Adrenal gland (tissue), 12 donors: ENCODE results near the gene RNF151. TPM values are rescaled to one million over a fixed set of nuclear protein-coding genes. Genes with fewer than 3 reads are reported as not detected.

Source experiments
- DNase-seq, 7 donors: peaks; one replicate each; pipeline ENCODE4 v3.0.0-alpha.2; 2019 to 2020
- H3K27ac ChIP-seq, 5 donors: fragments of 200-600 bp; sonication (generic) in 4 of 5; 1 replicate in 3 of 5; 2 replicates in 2 of 5; pipeline versions ENCODE4 v1.5.1 to v1.8.0; 2016 to 2020; ENCODE audit warnings: mild to moderate bottlenecking in 1 of 5
- H3K27me3 ChIP-seq: fragments of 200-600 bp; 2 replicates; pipeline ENCODE4 v1.8.0; 2021
- H3K36me3 ChIP-seq, 2 donors: fragments of 200-600 bp; replicated peaks in 1 of 2; 1 replicate in 1 of 2; 2 replicates in 1 of 2; pipeline versions ENCODE4 v1.5.1 to v1.8.0; 2018 to 2022
- H3K4me1 ChIP-seq, 2 donors: fragments of 200-600 bp; replicated peaks in 1 of 2; 1 replicate in 1 of 2; 2 replicates in 1 of 2; pipeline versions ENCODE4 v1.5.1 to v1.8.0; 2018 to 2021
- H3K4me3 ChIP-seq, 4 donors: fragments of 200-600 bp; sonication (generic) in 3 of 4; one replicate each; pipeline ENCODE4 v1.5.1; 2016 to 2018
- H3K9me3 ChIP-seq, 3 donors: fragments of 200-600 bp; sonication (generic) in 1 of 3; replicated peaks in 1 of 3; 1 replicate in 2 of 3; 2 replicates in 1 of 3; pipeline versions ENCODE4 v1.5.1 to v1.8.0; 2016 to 2021
- CTCF ChIP-seq, 6 experiments: fragments of 450-650 bp in 4 of 6; fragments of 200-600 bp in 2 of 6; sonication (generic) in 1 of 6; IDR thresholded peaks; 1 replicate in 5 of 6; 2 replicates in 1 of 6; pipeline versions ENCODE4 v1.5.1 to v1.8.0; 2016 to 2021; ENCODE audit warnings: antibody characterized with exemption in 6 of 6, mild to moderate bottlenecking in 2 of 6, moderate library complexity in 1 of 6
- POLR2A ChIP-seq, 2 donors: fragments of 450-650 bp; IDR thresholded peaks; one replicate each; pipeline ENCODE4 v1.6.1; 2017; ENCODE audit warnings: antibody characterized with exemption in 2 of 2, mild to moderate bottlenecking in 2 of 2, moderate library complexity in 1 of 2
- WGBS, 4 donors: extraction: QIAGEN DNeasy Blood & Tissue Kit in 2 of 4; methylation state at CpG; one replicate each; pipeline versions ENCODE4 v1.1.5 to v1.1.7; 2013 to 2017; 5-methylcytosine and 5-hydroxymethylcytosine counted together
- intact Hi-C, 2 donors: fragments of 100-400 bp; cut with DNase I; formaldehyde crosslinking; loops; one replicate each; pipeline versions ENCODE4 v1.14.1 to v1.15.0; 2022 to 2023
- polyA plus RNA-seq, 3 donors: library from polyadenylated mRNA; stranded (reverse); fragments of 200-250 nt in 2 of 3; fragments of 350-450 nt in 1 of 3; fragmentation: Illumina TruSeq in 1 of 3; extraction: RNeasy Lipid Tissue Mini Kit (QIAGEN cat#74804) in 1 of 3; gene quantifications; one replicate each; pipeline ENCODE4 v1.2.3, GENCODE V29; 2013 to 2014
- total RNA-seq, 9 donors: library from RNA; depleted of rRNA in 4 of 9; stranded (reverse); fragments of >200 nt in 4 of 9; fragments of 120-200 nt in 1 of 9; fragmentation: NEBNext Ultra II Directional in 1 of 9; extraction: Animal tissue kit (Norgen Biotek cat#: 25700) in 1 of 9; gene quantifications; one replicate each; pipeline versions ENCODE4 v1.1.0 to v1.2.4, GENCODE V29; 2013 to 2023
- donor health status: healthy with polysubstance abuse.
- donor health status: Bipolar disorder and iron deficiency.
- donor health status: DM: yes; HTN: yes; CAD: no.
- donor health status: DM: no; HTN: no; CAD: no.
- donor health status: DM: no; HTN: no; CAD: no.
- donor health status: DM: yes; HTN: yes; CAD: no.

Gene RNF151
- total and polyA plus RNA-seq, 12 donors, result 0.20 to 0.64 (median 0.47) TPM; not detected in 9

DNA sequence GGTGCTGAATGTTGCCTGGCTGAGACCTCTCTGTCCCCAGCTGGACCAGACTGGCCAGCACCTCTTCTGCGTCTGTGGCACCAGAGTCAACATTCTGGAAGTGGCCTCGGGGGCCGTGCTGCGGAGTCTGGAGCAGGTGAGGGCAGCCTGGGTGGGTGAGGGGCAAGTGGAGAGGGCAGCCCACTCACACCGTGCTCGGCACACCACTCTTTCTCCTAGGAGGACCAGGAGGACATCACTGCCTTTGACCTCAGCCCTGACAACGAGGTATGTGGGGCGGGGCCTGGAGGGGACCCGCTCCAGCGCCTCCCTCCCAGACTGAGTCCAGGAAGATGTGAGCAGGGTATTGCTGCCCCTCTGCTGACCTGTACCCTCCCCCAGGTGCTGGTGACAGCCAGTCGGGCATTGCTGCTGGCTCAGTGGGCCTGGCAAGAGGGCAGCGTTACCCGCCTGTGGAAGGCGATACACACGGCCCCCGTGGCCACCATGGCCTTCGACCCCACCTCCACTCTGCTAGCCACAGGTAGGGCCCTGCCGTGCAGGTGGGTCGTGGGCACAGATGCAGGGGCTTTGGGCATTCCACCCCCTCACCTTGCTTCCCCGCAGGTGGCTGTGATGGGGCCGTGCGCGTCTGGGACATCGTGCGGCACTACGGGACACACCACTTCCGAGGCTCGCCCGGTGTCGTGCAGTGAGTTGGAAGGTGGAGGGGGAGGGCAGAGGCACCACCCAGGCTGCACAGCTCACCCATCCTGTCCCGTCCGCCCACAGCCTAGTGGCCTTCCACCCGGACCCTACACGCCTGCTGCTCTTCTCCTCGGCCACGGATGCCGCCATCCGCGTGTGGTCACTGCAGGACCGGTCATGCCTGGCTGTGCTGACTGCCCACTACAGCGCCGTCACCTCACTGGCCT lies 7.8 kb downstream of the RNF151 start:
- no peak for DNase-seq
- no peak overlapping the region for H3K4me3 ChIP-seq
- TF ChIP-seq POLR2A (IDR thresholded peaks at IDR 0.05) (no peak), CTCF (IDR thresholded peaks at IDR 0.05) (no peak)
- 89 to 94% (median 93%) methylated on average over 24 to 42 of the region's 42 CpGs for WGBS, 4 donors
- peaks cover 8% of the 10 kb centered on the region for H3K27me3 ChIP-seq
- intact Hi-C loops, result no loop called here
- peaks cover 7 to 21% of the 10 kb centered on the region in 2 donors for H3K4me1 ChIP-seq
- H3K27ac ChIP-seq, result no peak overlapping the region
- H3K36me3 ChIP-seq, result peaks cover 0 to 47% of the 10 kb centered on the region in 2 donors
- H3K9me3 ChIP-seq, result no peaks in the 10 kb centered on the region

GRCh38 chr16:1975432-1976215 lies 9.0 kb downstream of the RNF151 start:
- Histone ChIP-seq H3K27ac (no peak overlapping the region), H3K4me1 (peaks cover 7 to 20% of the 10 kb centered on the region in 2 donors), H3K4me3 (no peak overlapping the region), H3K27me3 (peaks cover 20% of the 10 kb centered on the region), H3K36me3 (peaks cover 0 to 47% of the 10 kb centered on the region in 2 donors), H3K9me3 (no peaks in the 10 kb centered on the region)
- no peak for TF ChIP-seq POLR2A (IDR thresholded peaks at IDR 0.05)
- no peak for TF ChIP-seq CTCF (IDR thresholded peaks at IDR 0.05)
- 91 to 95% (median 91%) methylated on average over 22 to 33 of the region's 33 CpGs for WGBS, 4 donors
- no peak for DNase-seq
- intact Hi-C loops, result no loop called here

DNA sequence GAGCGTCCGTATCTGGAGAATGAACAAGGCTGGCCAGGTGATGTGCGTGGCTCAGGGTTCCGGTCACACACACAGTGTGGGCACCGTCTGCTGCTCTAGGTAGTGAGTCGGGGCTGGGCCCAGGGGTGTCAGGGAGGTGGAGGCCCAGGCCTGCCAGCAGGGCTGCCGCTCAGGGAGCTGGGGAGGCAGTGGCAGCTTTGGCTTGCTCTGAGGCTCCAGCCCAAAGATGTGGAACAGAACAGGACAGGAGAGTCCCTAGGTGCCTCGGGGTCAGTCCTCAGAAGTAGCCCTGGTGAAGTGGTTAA lies 9.5 kb downstream of the RNF151 start:
- 86 to 95% (median 91%) methylated on average over 4 to 8 of the region's 8 CpGs for WGBS, 4 donors
- Histone ChIP-seq H3K27ac (no peak overlapping the region), H3K36me3 (peaks cover 0 to 47% of the 10 kb centered on the region in 2 donors), H3K27me3 (peaks cover 25% of the 10 kb centered on the region), H3K9me3 (no peaks in the 10 kb centered on the region), H3K4me3 (no peak overlapping the region), H3K4me1 (peaks cover 7 to 14% of the 10 kb centered on the region in 2 donors)
- DNase-seq, result no peak
- no peak for TF ChIP-seq POLR2A (IDR thresholded peaks at IDR 0.05)
- no peak for TF ChIP-seq CTCF (IDR thresholded peaks at IDR 0.05)
- intact Hi-C loops, result no loop called here
